ENCODE measurements around the gene INMT. TPM values are rescaled to one million over a fixed set of nuclear protein-coding genes. Genes with fewer than 3 reads are reported as not detected.
A peak's percentile ranks its signal among the peaks of the same experiment; 100 is the strongest.

The INMT gene
- total RNA-seq, 1 donor from 2014 or later, result 0.09 TPM

GRCh38 chr7:30740417-30741181, 11.3 kb upstream of the INMT start:
- peaks cover 73% of the 10 kb centered on the region for H3K27me3 Mint-ChIP-seq (ENCODE audit: low read depth, unreplicated experiment)
- TF ChIP-seq CTCF (IDR thresholded peaks at IDR 0.05; ENCODE audit: insufficient read depth, low read depth, low read length), result peak; percentile 98
- TF ChIP-seq EZH2 (IDR thresholded peaks at IDR 0.05; ENCODE audit: insufficient read depth, low read length), result no peak

GRCh38 chr7:30741289-30741688, 10.6 kb upstream of the INMT start:
- H3K79me2 ChIP-seq (ENCODE audit: insufficient read depth, low read length), result no peaks in the 10 kb centered on the region
- no peak overlapping the region for H2AFZ ChIP-seq (ENCODE audit: low read depth, low read length)
- Mint-ChIP-seq H3K4me1 (ENCODE audit: low read depth, unreplicated experiment) (peaks cover 5% of the 10 kb centered on the region), H3K4me3 (ENCODE audit: unreplicated experiment) (no peak overlapping the region), H3K36me3 (ENCODE audit: low read depth, unreplicated experiment) (no peaks in the 10 kb centered on the region), H3K27ac (ENCODE audit: unreplicated experiment) (no peak overlapping the region), H3K9me3 (ENCODE audit: unreplicated experiment) (peaks cover 6% of the 10 kb centered on the region), H3K27me3 (ENCODE audit: low read depth, unreplicated experiment) (peaks cover 70% of the 10 kb centered on the region)
- TF ChIP-seq CTCF (IDR thresholded peaks at IDR 0.05; ENCODE audit: insufficient read depth, low read depth, low read length), result no peak
- no peak for TF ChIP-seq EZH2 (IDR thresholded peaks at IDR 0.05; ENCODE audit: insufficient read depth, low read length)
- H3K9me3 ChIP-seq (ENCODE audit: insufficient read depth, low read depth, low read length), result no peaks in the 10 kb centered on the region
- no peaks in the 10 kb centered on the region for H3K36me3 ChIP-seq (ENCODE audit: insufficient read depth, low read length)
- no peak overlapping the region for H3K9ac ChIP-seq (ENCODE audit: low read length)
- H3K4me2 ChIP-seq (ENCODE audit: low read length), result no peak overlapping the region
- no peak for DNase-seq (ENCODE audit: low read depth)
- no peak for FAIRE-seq
- H3K4me1 ChIP-seq (ENCODE audit: insufficient read depth, low read length), result no peaks in the 10 kb centered on the region
- no peak overlapping the region for H3K4me3 ChIP-seq (ENCODE audit: insufficient read depth, low read depth, low read length)
- no peaks in the 10 kb centered on the region for H4K20me1 ChIP-seq (ENCODE audit: insufficient read depth, low read length)
- H3K27me3 ChIP-seq (ENCODE audit: insufficient read depth, low read length), result peaks cover 17% of the 10 kb centered on the region
- H3K27ac ChIP-seq (ENCODE audit: low read depth, low read length), result no peak overlapping the region

More at GRCh38 chr7:30740417-30741181, 11.3 kb upstream of the INMT start:
- peak; percentile 41 for FAIRE-seq
- H3K79me2 ChIP-seq (ENCODE audit: insufficient read depth, low read length), result no peaks in the 10 kb centered on the region
- DNase-seq (ENCODE audit: low read depth), result peak; percentile 18
- no peaks in the 10 kb centered on the region for H3K36me3 ChIP-seq (ENCODE audit: insufficient read depth, low read length)
- peaks cover 6% of the 10 kb centered on the region for H3K9me3 Mint-ChIP-seq (ENCODE audit: unreplicated experiment)
- peaks cover 17% of the 10 kb centered on the region for H3K27me3 ChIP-seq (ENCODE audit: insufficient read depth, low read length)
- H3K9ac ChIP-seq (ENCODE audit: low read length), result no peak overlapping the region
- no peaks in the 10 kb centered on the region for H3K9me3 ChIP-seq (ENCODE audit: insufficient read depth, low read depth, low read length)
- no peak overlapping the region for H3K27ac ChIP-seq (ENCODE audit: low read depth, low read length)
- H3K4me3 Mint-ChIP-seq (ENCODE audit: unreplicated experiment), result no peak overlapping the region
- H3K4me1 ChIP-seq (ENCODE audit: insufficient read depth, low read length), result no peaks in the 10 kb centered on the region
- peaks cover 5% of the 10 kb centered on the region for H3K4me1 Mint-ChIP-seq (ENCODE audit: low read depth, unreplicated experiment)
- no peak overlapping the region for H3K4me3 ChIP-seq (ENCODE audit: insufficient read depth, low read depth, low read length)
- H2AFZ ChIP-seq (ENCODE audit: low read depth, low read length), result no peak overlapping the region
- H3K4me2 ChIP-seq (ENCODE audit: low read length), result no peak overlapping the region
- H3K36me3 Mint-ChIP-seq (ENCODE audit: low read depth, unreplicated experiment), result no peaks in the 10 kb centered on the region
- no peak overlapping the region for H3K27ac Mint-ChIP-seq (ENCODE audit: unreplicated experiment)
- no peaks in the 10 kb centered on the region for H4K20me1 ChIP-seq (ENCODE audit: insufficient read depth, low read length)

Measured in astrocyte (in vitro differentiated cells and primary cell).